HG03139 (cell line): ENCODE data around the gene B3GALNT2.
"Not testable (repeated sequence)": the region's sequence is repeated elsewhere in the genome, so short reads cannot be mapped to it uniquely, and the experiment has no call there.

Experiments
- ATAC-seq: cut with Tn5 transposase; IDR thresholded peaks from one replicate; pipeline ENCODE4 v1.9.1; 2021; ENCODE audit not compliant: unreplicated experiment

The B3GALNT2 gene

GRCh38 chr1:235504494-235505222, 406 bp upstream of the B3GALNT2 start:
- ATAC-seq, result peak; percentile 82

DNA sequence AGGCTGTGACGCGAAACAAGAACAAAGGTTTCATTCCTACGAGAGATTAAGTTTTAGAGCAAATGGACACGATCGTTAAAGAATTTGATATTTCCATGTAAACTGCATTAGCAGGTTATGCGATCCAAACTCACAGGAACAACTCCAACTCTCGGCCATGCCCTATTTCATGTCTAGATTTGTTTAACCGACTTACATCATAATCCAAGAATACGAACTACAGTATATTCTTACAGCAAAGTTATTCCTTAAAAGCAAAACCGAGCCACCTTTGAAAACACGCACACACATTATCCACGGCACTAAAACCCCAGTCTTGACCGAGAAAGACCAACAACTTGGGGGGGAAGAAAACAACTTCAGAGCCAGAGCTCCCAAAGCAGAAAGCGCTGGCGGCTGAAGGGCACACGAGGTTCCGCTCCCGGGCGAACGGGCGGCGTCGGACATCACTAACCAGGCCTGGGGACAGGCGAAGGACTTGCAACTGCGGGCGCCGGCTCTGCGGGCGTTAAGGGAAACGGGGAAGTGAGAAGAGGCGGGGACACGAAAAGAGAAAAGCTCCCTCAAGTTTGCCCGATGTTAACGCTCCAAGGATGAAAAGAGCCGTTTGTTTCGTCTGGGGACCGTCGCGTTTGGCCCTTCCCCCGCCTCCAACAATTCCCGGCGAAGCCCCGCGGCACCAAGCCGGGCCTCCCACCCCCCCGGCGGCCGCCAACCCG, 690 bp downstream of the B3GALNT2 start:
- ATAC-seq, result peak; percentile 9

GRCh38 chr1:235502601-235503402, 1.4 kb downstream of the B3GALNT2 start:
- no peak for ATAC-seq

- ATAC-seq, result no peak
Measured at GRCh38 chr1:235500971-235501540, 3.2 kb downstream of the B3GALNT2 start.

GRCh38 chr1:235495551-235495950, 8.7 kb downstream of the B3GALNT2 start:
- no peak for ATAC-seq

DNA sequence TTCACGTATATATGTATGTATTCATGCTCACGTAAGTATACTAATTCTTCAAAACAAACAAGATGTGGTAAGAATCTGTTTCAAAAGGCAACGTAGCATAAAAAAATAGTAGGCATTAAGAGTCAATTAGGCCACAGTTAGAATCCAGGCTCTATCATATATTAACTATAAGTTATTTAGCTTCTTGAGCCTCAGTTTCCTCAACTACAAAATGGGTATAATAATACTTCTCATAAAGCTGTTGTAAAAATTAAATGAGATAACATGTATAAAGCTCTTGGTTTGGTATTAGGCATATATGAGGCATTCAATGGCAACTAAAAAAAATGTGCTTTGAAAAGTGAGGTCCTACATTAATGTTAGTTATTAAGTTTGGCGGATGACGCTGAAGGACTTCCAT, 9.2 kb downstream of the B3GALNT2 start:
- no peak for ATAC-seq

- no peak for ATAC-seq
Measured at GRCh38 chr1:235494531-235494930, 9.7 kb downstream of the B3GALNT2 start.

DNA sequence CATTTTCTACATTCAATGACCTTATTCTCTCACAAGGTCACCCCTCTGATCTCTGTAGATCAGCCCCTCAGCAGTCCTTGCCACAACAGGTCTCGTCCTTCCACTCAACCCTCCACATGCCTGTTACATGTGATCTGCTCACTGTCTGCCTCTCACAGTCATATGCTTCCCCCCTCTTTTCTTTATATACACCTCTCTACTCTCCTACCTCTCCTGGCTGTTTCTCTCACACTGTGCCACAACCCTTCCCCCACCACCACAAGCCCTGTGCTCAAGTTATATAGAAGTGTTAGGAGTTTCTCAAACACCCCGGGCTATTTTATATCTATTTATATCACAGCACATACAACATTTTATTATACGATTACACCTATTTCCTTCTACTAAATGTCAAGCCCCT, 12.6 kb downstream of the B3GALNT2 start:
- no peak for ATAC-seq

DNA sequence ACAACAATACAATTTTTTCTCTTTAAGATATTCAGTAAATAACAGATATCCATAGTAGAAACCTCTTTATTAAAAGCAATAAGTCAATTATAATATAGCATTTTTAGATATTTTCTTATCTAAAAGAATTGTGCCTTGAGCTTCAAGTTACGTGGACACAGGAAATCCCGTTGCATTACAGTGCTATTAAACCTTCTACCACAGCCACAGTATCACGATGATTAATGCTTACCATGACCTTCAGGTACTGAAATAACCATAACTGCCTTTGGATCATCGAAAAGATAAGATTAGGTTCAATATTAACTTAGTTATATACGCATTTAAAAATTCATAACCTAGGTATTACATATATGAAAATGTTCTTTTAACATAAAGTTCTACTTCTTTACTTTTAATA, 17.9 kb downstream of the B3GALNT2 start:
- no peak for ATAC-seq

GRCh38 chr1:235485558-235485957, 18.7 kb downstream of the B3GALNT2 start:
- no peak for ATAC-seq

DNA sequence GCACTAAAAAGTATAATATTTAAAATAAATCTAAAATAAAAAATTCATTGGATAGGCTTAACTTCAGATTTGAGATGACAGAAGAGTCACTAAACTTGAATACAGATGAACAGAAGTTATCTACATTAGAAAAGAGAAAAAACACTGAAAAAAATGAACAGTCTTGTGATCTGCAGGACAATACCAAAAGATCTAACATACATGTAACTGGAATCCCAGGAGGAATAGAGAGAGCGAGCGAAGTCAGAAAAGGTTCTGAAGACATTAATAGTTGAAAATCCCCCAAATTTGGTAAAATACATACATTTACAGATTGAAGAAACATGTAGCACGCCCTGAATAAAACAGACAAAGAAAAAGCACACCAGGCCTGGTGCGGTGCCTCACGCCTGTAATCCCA, 21.2 kb downstream of the B3GALNT2 start:
- ATAC-seq, result no peak

DNA sequence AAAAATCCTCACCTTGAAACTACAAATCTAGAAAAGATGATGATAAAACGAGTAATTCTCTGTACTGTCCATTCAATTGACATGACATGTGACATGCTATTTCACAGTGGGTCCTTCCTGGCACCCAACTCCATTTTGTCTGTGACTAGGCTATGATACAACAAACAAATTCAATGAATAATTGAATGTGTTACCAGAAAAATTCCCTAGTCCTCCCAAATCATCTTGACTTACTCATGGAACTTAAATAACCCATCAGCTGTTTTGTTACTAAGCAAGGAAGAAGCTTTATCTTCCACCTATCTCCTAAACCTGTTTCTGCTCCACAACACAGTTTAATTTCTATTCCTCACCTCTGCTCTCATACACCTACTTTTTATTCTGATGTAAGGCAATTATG, 30.4 kb downstream of the B3GALNT2 start:
- ATAC-seq, result no peak

GRCh38 chr1:235470741-235471439, 33.4 kb downstream of the B3GALNT2 start:
- ATAC-seq, result no peak

DNA sequence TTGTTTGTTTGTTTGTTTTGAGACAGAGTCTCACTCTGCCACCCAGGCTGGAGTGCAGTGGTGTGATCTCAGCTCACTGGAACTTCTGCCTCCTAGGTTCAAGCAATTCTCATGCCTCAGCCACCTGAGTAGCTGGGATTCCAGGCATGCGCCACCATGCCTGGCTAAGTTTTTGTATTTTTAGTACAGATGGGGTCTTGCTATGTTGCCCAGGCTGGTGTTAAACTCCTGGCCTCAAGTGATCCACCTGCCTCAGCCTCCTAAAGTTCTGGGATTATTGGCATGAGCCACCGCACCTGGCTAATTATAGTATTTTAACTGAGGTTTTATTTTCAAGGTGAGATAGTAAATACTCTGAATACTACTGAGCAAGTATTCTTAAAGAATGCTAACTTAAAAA, 34.4 kb downstream of the B3GALNT2 start:
- not testable (repeated sequence) for ATAC-seq

DNA sequence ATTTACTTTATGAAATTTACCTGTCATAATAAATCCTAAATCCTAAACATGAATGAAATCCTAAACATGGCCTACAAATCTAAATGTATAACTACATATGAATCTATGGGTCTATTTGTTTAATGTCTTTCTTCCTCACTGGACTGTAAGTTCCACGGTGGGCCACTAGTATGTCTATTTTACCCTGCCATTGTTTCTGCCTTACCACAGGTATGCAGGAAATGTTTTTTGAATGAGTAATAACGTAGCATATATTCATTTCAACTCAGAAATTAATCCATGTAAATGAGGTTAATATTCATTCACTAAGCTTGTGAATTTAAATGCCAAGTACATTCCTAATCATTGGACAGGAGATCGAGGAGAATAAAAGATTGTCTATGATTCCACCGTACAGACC, 35.3 kb downstream of the B3GALNT2 start:
- ATAC-seq, result no peak

- ATAC-seq, result no peak
Measured at GRCh38 chr1:235468004-235468403, 36.2 kb downstream of the B3GALNT2 start.

- no peak for ATAC-seq
Measured at GRCh38 chr1:235465066-235465465, 39.2 kb downstream of the B3GALNT2 start.

- ATAC-seq, result not testable (repeated sequence)
Measured at GRCh38 chr1:235462832-235463231, 41.4 kb downstream of the B3GALNT2 start.

GRCh38 chr1:235461954-235462353, 42.3 kb downstream of the B3GALNT2 start:
- ATAC-seq, result no peak

- no peak for ATAC-seq
Measured at GRCh38 chr1:235460770-235461169, 43.5 kb downstream of the B3GALNT2 start.

GRCh38 chr1:235457856-235458255, 46.4 kb downstream of the B3GALNT2 start:
- not testable (repeated sequence) for ATAC-seq
